Measurements from ENCODE around the gene KCMF1.
A peak's percentile ranks its signal among the peaks of the same experiment; 100 is the strongest.

KCMF1 gene

GRCh38 chr2:84995826-84996225 lies 24.9 kb downstream of the KCMF1 start:
- no peak overlapping the region for H3K27ac Mint-ChIP-seq
- H3K27me3 Mint-ChIP-seq (ENCODE audit: low read depth): no peaks in the 10 kb centered on the region
- H3K4me1 Mint-ChIP-seq: peaks cover 12% of the 10 kb centered on the region
- TF ChIP-seq, protein P1, sequence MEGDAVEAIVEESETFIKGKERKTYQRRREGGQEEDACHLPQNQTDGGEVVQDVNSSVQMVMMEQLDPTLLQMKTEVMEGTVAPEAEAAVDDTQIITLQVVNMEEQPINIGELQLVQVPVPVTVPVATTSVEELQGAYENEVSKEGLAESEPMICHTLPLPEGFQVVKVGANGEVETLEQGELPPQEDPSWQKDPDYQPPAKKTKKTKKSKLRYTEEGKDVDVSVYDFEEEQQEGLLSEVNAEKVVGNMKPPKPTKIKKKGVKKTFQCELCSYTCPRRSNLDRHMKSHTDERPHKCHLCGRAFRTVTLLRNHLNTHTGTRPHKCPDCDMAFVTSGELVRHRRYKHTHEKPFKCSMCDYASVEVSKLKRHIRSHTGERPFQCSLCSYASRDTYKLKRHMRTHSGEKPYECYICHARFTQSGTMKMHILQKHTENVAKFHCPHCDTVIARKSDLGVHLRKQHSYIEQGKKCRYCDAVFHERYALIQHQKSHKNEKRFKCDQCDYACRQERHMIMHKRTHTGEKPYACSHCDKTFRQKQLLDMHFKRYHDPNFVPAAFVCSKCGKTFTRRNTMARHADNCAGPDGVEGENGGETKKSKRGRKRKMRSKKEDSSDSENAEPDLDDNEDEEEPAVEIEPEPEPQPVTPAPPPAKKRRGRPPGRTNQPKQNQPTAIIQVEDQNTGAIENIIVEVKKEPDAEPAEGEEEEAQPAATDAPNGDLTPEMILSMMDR (IDR thresholded peaks at IDR 0.05; ENCODE audit: unreplicated experiment in 3 of 3): no peak
- H3K36me3 Mint-ChIP-seq (ENCODE audit: low read depth): peaks cover 7% of the 10 kb centered on the region
- H3K4me3 Mint-ChIP-seq: no peak overlapping the region
- H3K9me3 Mint-ChIP-seq: no peaks in the 10 kb centered on the region

- no peaks in the 10 kb centered on the region for H3K27me3 Mint-ChIP-seq (ENCODE audit: low read depth)
- peaks cover 12% of the 10 kb centered on the region for H3K4me1 Mint-ChIP-seq
- H3K4me3 Mint-ChIP-seq: no peak overlapping the region
- no peaks in the 10 kb centered on the region for H3K9me3 Mint-ChIP-seq
- peaks cover 7% of the 10 kb centered on the region for H3K36me3 Mint-ChIP-seq (ENCODE audit: low read depth)
- TF ChIP-seq, protein P1 (IDR thresholded peaks at IDR 0.05; ENCODE audit: unreplicated experiment in 3 of 3): no peak
- no peak overlapping the region for H3K27ac Mint-ChIP-seq
These were observed 25.9 kb downstream of the KCMF1 start for GRCh38 chr2:84996909-84997308.

- H3K4me3 Mint-ChIP-seq: no peak overlapping the region
- peaks cover 11% of the 10 kb centered on the region for H3K36me3 Mint-ChIP-seq (ENCODE audit: low read depth)
- TF ChIP-seq, protein P1 (IDR thresholded peaks at IDR 0.05; ENCODE audit: unreplicated experiment in 3 of 3): no peak
- H3K27ac Mint-ChIP-seq: peak overlapping the region in 1 of 3 experiments; percentile 7
- no peaks in the 10 kb centered on the region for H3K27me3 Mint-ChIP-seq (ENCODE audit: low read depth)
- no peaks in the 10 kb centered on the region for H3K9me3 Mint-ChIP-seq
- H3K4me1 Mint-ChIP-seq: peaks cover 12% of the 10 kb centered on the region
These were observed 28.6 kb downstream of the KCMF1 start for GRCh38 chr2:84999553-84999955.

DNA sequence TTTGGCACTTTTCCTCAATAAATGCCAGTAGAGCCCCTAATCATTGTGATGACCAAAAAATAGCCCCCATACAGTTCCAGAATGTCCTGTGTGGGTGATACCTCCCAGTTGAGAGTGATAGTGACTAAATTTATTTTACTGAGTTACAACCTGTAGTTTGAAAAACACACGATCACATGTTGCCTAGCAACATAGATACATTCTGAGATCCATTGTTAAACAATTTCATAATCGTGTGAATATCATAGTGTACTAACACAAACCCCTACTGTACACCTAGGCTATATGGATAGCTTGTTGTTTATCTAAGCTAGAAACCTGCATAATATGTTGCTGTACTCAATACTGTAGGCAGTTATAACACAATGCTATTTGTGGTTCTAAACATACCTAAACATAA lies 30.6 kb downstream of the KCMF1 start:
- TF ChIP-seq, protein P1 (IDR thresholded peaks at IDR 0.05; ENCODE audit: unreplicated experiment in 3 of 3): no peak
- peaks cover 7% of the 10 kb centered on the region for H3K4me1 Mint-ChIP-seq
- no peak overlapping the region for H3K4me3 Mint-ChIP-seq
- H3K27ac Mint-ChIP-seq: no peak overlapping the region
- peaks cover 21% of the 10 kb centered on the region for H3K36me3 Mint-ChIP-seq (ENCODE audit: low read depth)
- no peaks in the 10 kb centered on the region for H3K27me3 Mint-ChIP-seq (ENCODE audit: low read depth)
- H3K9me3 Mint-ChIP-seq: no peaks in the 10 kb centered on the region

- Mint-ChIP-seq H3K27me3 (ENCODE audit: low read depth) (no peaks in the 10 kb centered on the region), H3K36me3 (ENCODE audit: low read depth) (peaks cover 30% of the 10 kb centered on the region), H3K9me3 (peaks cover 6% of the 10 kb centered on the region), H3K27ac (no peak overlapping the region), H3K4me3 (no peak overlapping the region), H3K4me1 (peaks cover 7% of the 10 kb centered on the region)
- TF ChIP-seq, protein P1 (IDR thresholded peaks at IDR 0.05; ENCODE audit: unreplicated experiment in 3 of 3): no peak
These were observed 31.6 kb downstream of the KCMF1 start for GRCh38 chr2:85002534-85002933.

DNA sequence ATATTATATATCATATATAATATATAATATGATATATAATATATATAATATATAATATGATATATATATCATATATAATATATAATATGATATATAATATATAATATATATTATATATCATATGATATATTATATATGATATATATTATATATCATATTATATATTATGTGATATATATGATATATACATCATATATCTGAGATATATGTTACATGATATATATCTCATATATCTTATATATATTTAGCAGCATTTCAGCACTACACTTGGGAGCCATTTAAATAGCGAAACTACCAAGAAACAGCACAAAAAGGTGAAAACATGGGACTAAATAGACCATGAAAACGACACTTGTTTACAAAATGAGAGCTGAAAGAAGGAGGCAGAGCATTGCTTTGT lies 37.3 kb downstream of the KCMF1 start:
- no peaks in the 10 kb centered on the region for H3K27me3 Mint-ChIP-seq (ENCODE audit: low read depth)
- no peak overlapping the region for H3K4me3 Mint-ChIP-seq
- H3K9me3 Mint-ChIP-seq: peaks cover 12% of the 10 kb centered on the region
- TF ChIP-seq, protein P1 (IDR thresholded peaks at IDR 0.05; ENCODE audit: unreplicated experiment in 3 of 3): no peak
- peaks cover 57% of the 10 kb centered on the region for H3K36me3 Mint-ChIP-seq (ENCODE audit: low read depth)
- peaks cover 5% of the 10 kb centered on the region for H3K4me1 Mint-ChIP-seq
- H3K27ac Mint-ChIP-seq: no peak overlapping the region
